ENCODE measurements around the gene CYP1B1. TPM values are rescaled to one million over a fixed set of nuclear protein-coding genes. Genes with fewer than 3 reads are reported as not detected.

The CYP1B1 gene
- total RNA-seq, 1 donor from 2014 or later: 2.5 TPM

DNA sequence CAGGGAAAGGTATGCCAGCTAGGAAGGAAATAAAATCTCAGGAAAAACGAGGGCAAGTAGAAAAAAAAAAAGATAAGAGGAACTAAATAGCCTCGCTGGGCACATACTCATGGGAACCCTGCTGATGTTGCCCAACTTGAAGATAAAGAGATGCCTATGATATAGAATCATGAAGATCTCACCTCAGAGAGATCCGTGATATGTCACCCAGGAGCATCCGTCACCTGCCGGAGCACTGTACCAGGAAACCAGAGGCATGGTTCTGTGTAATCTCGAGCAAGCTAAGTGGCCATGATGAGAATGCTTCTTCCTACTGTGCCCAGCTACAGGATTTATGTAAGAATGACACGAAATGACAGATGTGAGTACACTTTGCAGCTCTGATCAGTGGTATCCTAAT, 40.0 kb downstream of the CYP1B1 start:
- TF ChIP-seq, protein P1, sequence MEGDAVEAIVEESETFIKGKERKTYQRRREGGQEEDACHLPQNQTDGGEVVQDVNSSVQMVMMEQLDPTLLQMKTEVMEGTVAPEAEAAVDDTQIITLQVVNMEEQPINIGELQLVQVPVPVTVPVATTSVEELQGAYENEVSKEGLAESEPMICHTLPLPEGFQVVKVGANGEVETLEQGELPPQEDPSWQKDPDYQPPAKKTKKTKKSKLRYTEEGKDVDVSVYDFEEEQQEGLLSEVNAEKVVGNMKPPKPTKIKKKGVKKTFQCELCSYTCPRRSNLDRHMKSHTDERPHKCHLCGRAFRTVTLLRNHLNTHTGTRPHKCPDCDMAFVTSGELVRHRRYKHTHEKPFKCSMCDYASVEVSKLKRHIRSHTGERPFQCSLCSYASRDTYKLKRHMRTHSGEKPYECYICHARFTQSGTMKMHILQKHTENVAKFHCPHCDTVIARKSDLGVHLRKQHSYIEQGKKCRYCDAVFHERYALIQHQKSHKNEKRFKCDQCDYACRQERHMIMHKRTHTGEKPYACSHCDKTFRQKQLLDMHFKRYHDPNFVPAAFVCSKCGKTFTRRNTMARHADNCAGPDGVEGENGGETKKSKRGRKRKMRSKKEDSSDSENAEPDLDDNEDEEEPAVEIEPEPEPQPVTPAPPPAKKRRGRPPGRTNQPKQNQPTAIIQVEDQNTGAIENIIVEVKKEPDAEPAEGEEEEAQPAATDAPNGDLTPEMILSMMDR (IDR thresholded peaks at IDR 0.05; ENCODE audit: insufficient read depth, low read length, poor library complexity, severe bottlenecking): no peak
- no peaks in the 10 kb centered on the region for H3K36me3 ChIP-seq (ENCODE audit: control insufficient read depth, insufficient read depth, low read length)
- H3K4me3 ChIP-seq (ENCODE audit: low read depth, low read length): no peak overlapping the region
- DNase-seq (ENCODE audit: low read depth): no peak
- no peaks in the 10 kb centered on the region for H3K27me3 ChIP-seq (ENCODE audit: control insufficient read depth, insufficient read depth, low read length)

DNA sequence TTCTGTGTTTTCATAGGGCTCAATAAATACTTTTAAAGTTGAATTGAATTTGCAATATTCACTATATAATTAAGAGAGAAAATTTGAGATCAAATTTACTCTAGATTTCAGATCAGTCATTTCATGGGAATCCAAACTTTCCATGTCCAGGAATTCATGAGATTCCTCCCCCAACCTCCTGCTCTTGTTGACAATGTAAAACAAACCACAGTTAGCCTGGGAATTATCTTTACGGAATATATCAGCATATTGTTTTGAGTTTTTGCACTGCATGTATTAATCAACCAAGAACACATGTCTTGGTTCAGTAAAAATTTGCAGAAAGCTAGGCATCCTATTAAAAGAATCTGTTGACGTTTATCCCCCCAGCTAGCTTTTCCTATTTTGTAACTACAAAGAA, 42.3 kb downstream of the CYP1B1 start:
- no peaks in the 10 kb centered on the region for H3K27me3 ChIP-seq (ENCODE audit: control insufficient read depth, insufficient read depth, low read length)
- no peaks in the 10 kb centered on the region for H3K36me3 ChIP-seq (ENCODE audit: control insufficient read depth, insufficient read depth, low read length)
- no peak for DNase-seq (ENCODE audit: low read depth)
- TF ChIP-seq, protein P1 (IDR thresholded peaks at IDR 0.05; ENCODE audit: insufficient read depth, low read length, poor library complexity, severe bottlenecking): no peak
- no peak overlapping the region for H3K4me3 ChIP-seq (ENCODE audit: low read depth, low read length)

DNA sequence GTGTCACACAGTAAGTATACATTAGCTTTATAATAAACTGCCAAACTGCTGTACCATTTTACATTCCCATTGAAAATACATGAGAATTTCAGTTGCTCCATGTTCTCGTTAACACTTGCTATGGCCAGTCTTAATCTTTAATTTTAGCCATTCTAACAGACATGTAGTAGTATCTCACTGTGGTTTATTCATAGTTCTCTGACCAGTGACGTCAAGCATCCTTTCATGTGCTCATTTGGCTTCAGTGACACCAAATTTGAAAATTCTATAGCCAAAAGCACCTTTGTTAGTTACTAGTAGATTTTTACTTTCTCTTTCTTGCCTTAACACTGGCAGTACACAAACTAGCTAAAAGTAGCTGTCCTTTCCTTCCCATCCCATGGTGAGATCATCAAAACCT, 43.0 kb downstream of the CYP1B1 start:
- Histone ChIP-seq H3K36me3 (ENCODE audit: control insufficient read depth, insufficient read depth, low read length) (no peaks in the 10 kb centered on the region), H3K4me3 (ENCODE audit: low read depth, low read length) (no peak overlapping the region), H3K27me3 (ENCODE audit: control insufficient read depth, insufficient read depth, low read length) (no peaks in the 10 kb centered on the region)
- TF ChIP-seq, protein P1 (IDR thresholded peaks at IDR 0.05; ENCODE audit: insufficient read depth, low read length, poor library complexity, severe bottlenecking): no peak
- no peak for DNase-seq (ENCODE audit: low read depth)

DNA sequence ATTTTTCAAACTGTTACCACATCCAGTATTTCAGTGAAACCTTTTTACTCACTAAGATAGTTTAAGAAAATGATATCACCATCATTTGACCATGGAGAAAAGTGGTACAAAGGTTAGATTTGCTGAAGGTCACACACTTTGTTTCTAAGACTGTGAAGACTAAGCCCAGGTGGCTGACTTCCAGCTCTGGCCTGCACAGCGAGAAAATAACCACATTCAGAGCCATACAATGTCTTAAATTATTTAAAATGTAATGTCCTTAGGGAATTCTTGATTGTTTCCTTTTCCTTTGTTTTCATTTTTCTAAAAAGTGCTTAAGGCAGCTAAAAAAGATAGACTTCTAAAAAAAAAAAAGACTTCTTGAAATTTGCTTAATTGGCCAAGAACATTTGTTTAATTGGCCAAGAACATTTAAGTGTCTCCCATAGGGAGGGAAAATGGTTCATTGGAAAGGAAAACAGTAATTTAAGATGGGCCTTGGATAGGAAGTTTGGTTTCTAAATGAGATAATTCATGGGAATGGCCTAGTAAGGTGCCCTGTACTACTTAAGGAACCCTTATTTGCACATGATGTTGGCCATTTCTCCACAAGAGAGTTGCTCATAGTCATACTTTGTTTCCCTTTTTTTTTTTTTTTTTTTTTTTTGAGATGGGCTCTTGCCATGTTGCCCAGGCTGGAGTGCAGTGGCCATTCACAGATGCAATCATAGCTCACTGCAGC, 45.2 kb downstream of the CYP1B1 start:
- Histone ChIP-seq H3K4me3 (ENCODE audit: low read depth, low read length) (no peak overlapping the region), H3K27me3 (ENCODE audit: control insufficient read depth, insufficient read depth, low read length) (no peaks in the 10 kb centered on the region), H3K36me3 (ENCODE audit: control insufficient read depth, insufficient read depth, low read length) (no peaks in the 10 kb centered on the region)
- no peak for DNase-seq (ENCODE audit: low read depth)
- TF ChIP-seq, protein P1 (IDR thresholded peaks at IDR 0.05; ENCODE audit: insufficient read depth, low read length, poor library complexity, severe bottlenecking): no peak

DNA sequence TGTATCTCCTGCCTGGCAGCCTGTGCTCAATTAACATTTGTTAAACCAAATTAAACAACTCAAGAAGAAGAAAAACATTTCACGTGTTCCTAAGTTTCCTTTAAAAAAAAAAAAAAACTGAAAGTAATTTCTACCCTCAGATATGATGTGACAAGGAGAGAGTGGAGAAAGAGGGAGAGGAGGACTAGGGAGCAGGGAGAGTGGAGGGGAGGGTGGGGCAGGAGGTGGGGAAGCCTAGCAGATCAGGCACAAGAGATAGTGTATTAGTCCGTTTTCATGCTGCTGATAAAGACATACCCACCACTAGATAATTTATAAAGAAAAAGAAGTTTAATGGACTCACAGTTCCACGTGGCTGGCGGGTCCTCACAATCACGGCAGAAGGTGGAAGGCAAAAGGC, 46.4 kb downstream of the CYP1B1 start:
- no peak for DNase-seq (ENCODE audit: low read depth)
- TF ChIP-seq, protein P1 (IDR thresholded peaks at IDR 0.05; ENCODE audit: insufficient read depth, low read length, poor library complexity, severe bottlenecking): no peak
- Histone ChIP-seq H3K36me3 (ENCODE audit: control insufficient read depth, insufficient read depth, low read length) (no peaks in the 10 kb centered on the region), H3K27me3 (ENCODE audit: control insufficient read depth, insufficient read depth, low read length) (no peaks in the 10 kb centered on the region), H3K4me3 (ENCODE audit: low read depth, low read length) (no peak overlapping the region)

DNA sequence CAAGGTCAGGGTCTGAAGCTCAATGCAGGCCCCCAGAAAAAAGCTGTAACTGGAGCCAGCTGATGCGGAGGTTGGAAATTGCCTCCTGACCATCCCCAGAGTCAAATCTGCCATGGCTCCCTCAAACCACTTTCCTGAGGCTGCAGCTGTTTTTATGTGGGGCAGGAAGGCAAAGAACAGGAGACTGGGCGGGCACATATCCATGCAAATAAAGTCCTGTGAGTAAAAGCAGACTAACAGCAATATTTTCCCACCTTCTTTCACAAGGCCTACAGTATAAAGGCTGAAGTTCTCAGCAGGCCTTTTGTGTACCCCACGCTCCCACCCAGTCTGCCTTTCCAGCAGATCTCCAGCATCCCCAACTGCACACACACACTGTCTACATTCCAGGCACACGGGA, 47.1 kb downstream of the CYP1B1 start:
- no peak overlapping the region for H3K4me3 ChIP-seq (ENCODE audit: low read depth, low read length)
- no peaks in the 10 kb centered on the region for H3K36me3 ChIP-seq (ENCODE audit: control insufficient read depth, insufficient read depth, low read length)
- DNase-seq (ENCODE audit: low read depth): no peak
- TF ChIP-seq, protein P1 (IDR thresholded peaks at IDR 0.05; ENCODE audit: insufficient read depth, low read length, poor library complexity, severe bottlenecking): no peak
- H3K27me3 ChIP-seq (ENCODE audit: control insufficient read depth, insufficient read depth, low read length): no peaks in the 10 kb centered on the region
